Measurements from ENCODE around the gene ALDH4A1.

ALDH4A1 gene

GRCh38 chr1:18902523-18903290 is at the start of gene ALDH4A1:
TSS of gene ALDH4A1 (minus strand) at chr1:18902555. CDS start at chr1:18902523, 32 bp downstream.
- DNase-seq (ENCODE audit: extremely low read depth in 1 of 2, low read depth in 1 of 2): peak; percentile 81 to 90

- DNase-seq (ENCODE audit: extremely low read depth in 1 of 2, low read depth in 1 of 2): peak in 1 of 2 donors; percentile 62
Measured at GRCh38 chr1:18951818-18952391, 49.5 kb upstream of the ALDH4A1 start.

GRCh38 chr1:18951416-18951815 is 49.1 kb upstream of the ALDH4A1 start:
- DNase-seq (ENCODE audit: extremely low read depth in 1 of 2, low read depth in 1 of 2): no peak

- DNase-seq (ENCODE audit: extremely low read depth in 1 of 2, low read depth in 1 of 2): no peak
Measured at GRCh38 chr1:18950401-18951026, 48.2 kb upstream of the ALDH4A1 start.

- no peak for DNase-seq (ENCODE audit: extremely low read depth in 1 of 2, low read depth in 1 of 2)
Measured at GRCh38 chr1:18949686-18950400, 47.5 kb upstream of the ALDH4A1 start.

GRCh38 chr1:18948913-18949685 is 46.7 kb upstream of the ALDH4A1 start:
- DNase-seq (ENCODE audit: extremely low read depth in 1 of 2, low read depth in 1 of 2): no peak

- DNase-seq (ENCODE audit: extremely low read depth in 1 of 2, low read depth in 1 of 2): peak in 1 of 2 donors; percentile 33
Measured at GRCh38 chr1:18948048-18948912, 45.9 kb upstream of the ALDH4A1 start.

GRCh38 chr1:18947570-18947969 is 45.2 kb upstream of the ALDH4A1 start:
- no peak for DNase-seq (ENCODE audit: extremely low read depth in 1 of 2, low read depth in 1 of 2)

GRCh38 chr1:18946550-18947381 is 44.4 kb upstream of the ALDH4A1 start:
- DNase-seq (ENCODE audit: extremely low read depth in 1 of 2, low read depth in 1 of 2): no peak

- DNase-seq (ENCODE audit: extremely low read depth in 1 of 2, low read depth in 1 of 2): no peak
Measured at GRCh38 chr1:18945401-18945849, 43.1 kb upstream of the ALDH4A1 start.

GRCh38 chr1:18944810-18945209 is 42.5 kb upstream of the ALDH4A1 start:
- no peak for DNase-seq (ENCODE audit: extremely low read depth in 1 of 2, low read depth in 1 of 2)

- no peak for DNase-seq (ENCODE audit: extremely low read depth in 1 of 2, low read depth in 1 of 2)
Measured at GRCh38 chr1:18943914-18944572, 41.7 kb upstream of the ALDH4A1 start.

- DNase-seq (ENCODE audit: extremely low read depth in 1 of 2, low read depth in 1 of 2): no peak
Measured at GRCh38 chr1:18943162-18943561, 40.8 kb upstream of the ALDH4A1 start.

- DNase-seq (ENCODE audit: extremely low read depth in 1 of 2, low read depth in 1 of 2): no peak
Measured at GRCh38 chr1:18942340-18942739, 40.0 kb upstream of the ALDH4A1 start.

GRCh38 chr1:18941221-18942141 is 39.1 kb upstream of the ALDH4A1 start:
- no peak for DNase-seq (ENCODE audit: extremely low read depth in 1 of 2, low read depth in 1 of 2)

GRCh38 chr1:18940303-18941020 is 38.1 kb upstream of the ALDH4A1 start:
- DNase-seq (ENCODE audit: extremely low read depth in 1 of 2, low read depth in 1 of 2): no peak

Data from activated CD8-positive, alpha-beta memory T cell treated with anti-CD3 and anti-CD28 coated beads for 1 hour (primary cell).